ENCODE measurements around the gene ART5.
"Not testable (repeated sequence)": the region's sequence is repeated elsewhere in the genome, so short reads cannot be mapped to it uniquely, and the experiment has no call there.

The ART5 gene

DNA sequence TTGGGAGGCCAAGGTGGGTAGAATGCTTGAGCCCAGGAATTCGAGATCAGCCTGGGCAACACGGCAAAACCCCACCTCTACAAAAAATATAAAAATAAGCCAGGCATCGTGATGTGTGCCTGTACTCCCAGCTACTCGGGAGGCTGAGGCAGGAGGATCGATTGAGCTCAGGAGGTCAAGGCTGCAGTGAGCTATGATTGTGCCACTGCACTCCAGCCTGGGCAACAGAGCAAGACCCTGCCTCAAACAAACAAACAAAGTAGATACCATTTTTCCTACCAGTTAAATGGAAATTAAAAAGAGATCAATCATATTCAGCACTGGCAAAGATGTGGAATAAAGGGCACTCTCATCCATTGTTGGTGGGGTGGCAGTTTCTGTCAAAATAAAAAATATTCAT lies 15.5 kb upstream of the ART5 start:
- not testable (repeated sequence) for DNase-seq (ENCODE audit: low read depth)

DNA sequence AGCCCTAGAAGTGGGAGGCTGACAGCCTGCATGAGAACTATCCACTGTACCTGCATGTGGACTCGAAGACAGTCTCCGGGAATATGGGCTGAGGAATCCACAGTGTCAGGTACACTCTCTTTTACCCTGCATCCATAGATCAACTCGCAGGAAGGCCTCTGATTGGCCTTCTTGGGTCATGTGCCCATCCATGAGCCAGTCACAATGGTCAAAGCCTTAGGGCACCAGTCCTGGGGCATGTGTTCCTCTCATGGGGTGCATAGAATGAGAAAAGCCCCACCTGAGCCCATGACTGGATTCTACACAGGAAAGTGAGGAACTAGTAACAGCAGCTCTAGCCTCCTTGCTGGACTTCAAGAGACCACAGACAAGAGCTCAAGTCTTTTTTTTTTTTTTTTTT lies 13.8 kb upstream of the ART5 start:
- DNase-seq (ENCODE audit: low read depth) = no peak

DNA sequence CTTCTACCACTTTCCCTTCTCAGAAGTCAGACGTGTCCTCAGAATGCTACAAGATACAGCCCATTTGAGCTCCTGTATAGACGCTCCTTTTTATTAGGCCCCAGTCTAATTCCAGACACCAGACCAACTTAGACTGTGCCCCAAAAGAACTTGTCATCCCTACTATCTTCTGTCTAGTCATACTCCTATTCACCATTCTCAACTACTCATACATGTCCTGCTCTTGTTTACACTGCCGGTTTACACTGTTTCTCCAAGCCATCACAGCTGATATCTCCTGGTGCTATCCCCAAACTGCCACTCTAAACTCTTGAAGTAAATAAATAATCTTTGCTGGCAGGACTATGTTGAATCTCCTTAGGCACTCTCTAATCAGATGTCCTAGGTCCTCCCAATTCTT lies 10.7 kb upstream of the ART5 start:
- not testable (repeated sequence) for DNase-seq (ENCODE audit: low read depth)

DNA sequence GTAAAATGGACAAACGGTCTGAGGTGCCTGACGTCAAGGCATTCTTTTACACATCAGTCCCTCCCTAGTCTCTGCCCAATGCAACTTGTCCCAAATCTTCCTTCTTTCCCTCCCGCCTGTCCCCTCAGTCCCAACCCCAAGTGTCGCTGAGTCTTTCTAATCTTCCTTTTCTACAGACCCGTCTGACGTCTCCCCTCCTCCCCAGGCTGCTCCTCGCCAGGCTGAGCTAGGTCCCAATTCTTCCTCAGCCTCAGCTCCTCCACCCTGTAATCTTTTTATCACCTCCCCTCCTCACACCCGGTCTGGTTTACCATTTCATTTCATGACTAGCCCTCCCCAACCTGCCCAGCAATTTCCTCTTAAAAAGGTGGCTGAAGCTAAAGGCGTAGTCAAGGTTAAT lies 7.6 kb upstream of the ART5 start:
- not testable (repeated sequence) for DNase-seq (ENCODE audit: low read depth)

DNA sequence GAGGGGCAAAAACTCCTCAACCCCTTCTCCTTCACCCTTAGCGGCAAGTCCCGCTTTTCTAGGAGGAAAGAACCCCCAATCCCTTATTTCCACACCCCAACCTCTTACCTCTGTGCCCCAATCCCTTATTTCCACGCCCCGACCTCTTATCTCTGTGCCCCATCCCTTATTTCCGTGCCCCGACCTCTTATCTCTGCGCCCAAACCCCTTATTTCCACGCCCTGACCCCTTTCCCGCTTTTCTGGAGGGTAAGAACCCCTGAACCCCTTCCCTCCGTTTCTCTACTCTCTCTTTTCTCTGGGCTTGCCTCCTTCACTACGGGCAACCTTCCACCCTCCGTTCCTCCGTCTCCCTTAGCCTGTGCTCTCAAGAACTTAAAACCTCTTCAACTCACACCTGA lies 7.1 kb upstream of the ART5 start:
- DNase-seq (ENCODE audit: low read depth) = not testable (repeated sequence)

DNA sequence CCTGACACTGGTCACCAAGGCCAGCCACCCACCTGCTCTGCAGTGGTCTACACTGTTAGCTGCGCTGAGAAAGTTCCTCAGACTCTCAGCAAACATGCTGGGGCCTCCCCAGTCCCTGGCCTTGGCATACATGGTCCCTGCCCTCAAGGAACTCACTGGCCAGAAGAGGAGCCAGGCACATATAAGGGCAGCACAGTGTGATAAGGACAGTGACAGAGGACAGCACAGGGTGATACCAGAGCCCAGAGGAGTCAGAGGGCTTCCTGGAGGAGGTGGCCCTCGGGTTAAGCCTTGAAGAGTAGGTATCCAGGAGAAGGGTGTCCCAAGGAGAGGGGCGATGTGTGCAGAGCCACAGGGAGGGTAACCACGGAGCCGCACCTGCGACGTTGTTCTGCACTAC lies 3.8 kb upstream of the ART5 start:
- no peak for DNase-seq (ENCODE audit: low read depth)

DNA sequence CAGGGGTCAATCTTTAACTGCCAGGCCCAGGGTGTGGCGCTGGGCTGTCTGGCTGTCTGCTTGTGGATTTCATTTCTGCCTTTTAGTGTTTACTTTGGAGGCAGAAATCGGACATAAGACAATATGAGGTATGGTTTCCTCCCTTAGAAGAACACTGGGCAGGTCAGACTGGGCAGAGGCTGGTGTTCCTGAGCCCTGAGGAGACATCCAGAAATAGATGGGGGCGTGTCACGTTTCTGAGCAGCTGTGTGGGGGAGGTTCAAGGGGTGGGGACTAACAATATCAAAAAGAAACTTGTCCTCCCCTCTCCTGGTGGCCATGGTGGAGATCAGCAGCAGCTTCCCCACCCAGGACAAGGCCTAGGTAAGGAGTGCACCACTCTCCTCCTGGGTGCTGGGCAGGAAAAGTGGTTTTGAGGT lies 3.0 kb upstream of the ART5 start, which contains the start of gene ART1:
Gene ART1 (plus strand): TSS at position 312 of the 419 bp plus-strand sequence. CDS start 14,086 bp downstream, outside the sequence.
- DNase-seq (ENCODE audit: low read depth) = no peak

DNA sequence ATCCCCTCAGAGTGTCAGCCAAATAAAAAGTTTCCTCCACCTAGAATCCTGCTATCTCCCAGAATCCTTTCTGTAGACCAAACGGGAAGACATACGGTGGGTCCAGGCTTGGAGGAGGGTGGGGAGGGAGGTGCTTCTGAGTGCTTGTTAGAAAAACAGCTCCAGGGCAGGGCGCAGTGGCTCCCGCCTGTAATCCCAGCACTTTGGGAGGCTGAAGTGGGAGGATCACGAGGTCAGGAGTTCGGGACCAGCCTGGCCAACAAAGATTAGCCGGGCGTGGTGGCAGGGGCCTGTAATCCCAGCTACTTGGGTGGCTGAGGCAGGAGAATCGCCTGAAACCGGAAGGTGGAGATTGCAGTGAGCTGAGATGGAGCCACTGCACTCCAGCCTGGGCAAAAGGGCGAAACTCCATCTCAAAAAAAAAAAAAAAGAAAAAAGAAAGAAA lies 1.3 kb upstream of the ART5 start:
- not testable (repeated sequence) for DNase-seq (ENCODE audit: low read depth)

DNA sequence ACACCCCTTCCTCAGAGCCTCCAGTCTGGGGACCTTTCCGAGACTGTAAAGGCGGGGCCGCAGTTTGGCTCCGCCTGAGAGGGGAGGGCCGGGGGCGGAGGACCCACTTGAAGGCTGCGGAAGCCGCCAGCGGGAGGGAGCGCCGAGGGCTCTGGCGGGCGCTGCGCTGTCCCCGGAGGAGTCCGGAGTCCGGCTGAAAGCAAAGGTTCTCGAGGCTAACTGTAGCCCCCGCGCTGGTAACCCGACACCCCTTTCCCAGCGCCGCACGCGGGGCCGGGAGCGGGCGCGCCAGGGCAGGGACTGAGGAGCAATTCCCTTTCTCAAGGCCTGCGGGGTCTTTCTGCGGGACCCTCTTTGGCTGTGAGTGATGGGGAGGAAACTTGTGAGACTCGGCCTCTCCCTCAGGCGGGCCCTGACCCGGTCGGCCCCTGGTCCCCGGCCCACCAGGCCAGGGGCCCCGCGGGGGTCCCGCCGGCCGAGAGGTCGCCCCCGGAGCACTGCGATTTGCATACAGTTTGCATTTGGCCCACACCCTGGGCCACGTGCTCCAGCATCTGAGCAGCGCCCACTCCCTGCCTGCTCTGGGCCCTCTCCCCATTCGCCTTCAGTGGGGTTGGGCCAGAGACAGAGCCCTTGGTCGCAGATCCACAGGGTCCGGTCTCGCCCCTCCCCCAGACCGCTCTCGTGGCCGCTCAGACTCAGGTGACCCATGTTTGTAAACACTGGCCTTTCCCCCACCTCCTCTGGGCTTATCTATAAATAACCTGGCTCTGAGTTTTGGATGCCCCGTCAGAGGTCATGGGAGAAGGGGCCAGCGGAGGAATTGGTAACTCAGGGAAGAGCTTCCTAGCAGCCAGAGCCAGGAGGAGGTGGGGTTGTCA lies 519 bp upstream of the ART5 start:
- peak; percentile 61 for DNase-seq (ENCODE audit: low read depth)

DNA sequence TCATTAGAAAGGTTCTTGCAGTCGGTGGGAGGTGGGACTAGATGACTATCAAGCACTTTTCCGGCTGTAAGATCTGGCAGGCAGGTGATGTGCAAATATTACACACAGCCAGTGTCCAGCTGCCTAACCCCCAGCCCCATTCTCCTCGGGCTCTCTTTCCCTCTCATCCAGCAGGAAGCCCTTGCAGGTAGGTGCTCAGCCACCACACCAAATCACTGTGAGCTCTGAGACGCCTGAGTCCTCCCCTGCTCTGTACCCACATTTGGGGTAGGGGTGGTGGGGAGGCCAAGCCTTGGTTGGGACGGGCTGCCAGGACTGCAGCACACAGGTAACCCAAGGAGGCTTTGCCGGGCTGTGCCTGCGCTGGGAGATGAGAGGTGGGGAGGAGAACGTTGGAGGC lies 601 bp downstream of the ART5 start:
- no peak for DNase-seq (ENCODE audit: low read depth)

DNA sequence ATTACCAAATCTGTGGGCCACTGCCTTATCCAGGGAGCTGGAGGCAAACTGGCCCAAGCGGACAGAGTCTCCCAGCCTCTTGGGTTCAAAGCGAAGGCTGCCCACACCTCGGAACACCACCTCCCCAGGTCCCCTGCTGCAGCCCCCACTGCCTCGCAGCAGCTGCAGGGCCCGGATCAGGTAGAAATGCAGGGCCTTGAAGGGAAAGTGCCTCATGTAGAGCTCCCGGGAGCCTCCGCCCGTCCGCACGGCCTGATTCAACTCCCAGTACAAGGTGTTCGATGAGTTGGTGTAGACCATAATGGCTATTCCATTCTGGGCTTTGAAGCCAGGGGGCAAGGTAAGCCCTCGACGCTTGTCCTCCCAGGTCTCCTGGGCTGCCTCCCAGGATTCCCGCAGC lies 2.0 kb downstream of the ART5 start:
- no peak for DNase-seq (ENCODE audit: low read depth)

DNA sequence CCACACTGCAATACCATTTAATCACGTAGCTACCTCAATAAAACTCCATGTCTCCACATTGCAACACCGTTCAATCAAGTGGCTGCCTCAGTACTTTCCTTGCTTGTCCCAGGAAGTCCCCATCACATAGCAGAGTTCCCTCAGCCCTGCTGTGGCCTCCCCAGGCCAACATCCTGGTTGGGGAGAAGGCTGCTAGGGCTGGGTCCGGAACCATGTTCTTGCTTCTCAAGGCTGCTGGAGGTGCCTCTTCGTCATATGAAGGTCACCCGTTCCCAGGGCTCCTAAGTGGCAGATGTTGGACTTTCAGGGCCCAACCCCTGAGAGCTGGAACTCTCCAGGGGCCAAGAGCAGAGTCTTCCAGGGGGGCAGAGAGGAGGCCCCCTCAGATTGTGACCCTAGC lies 3.3 kb downstream of the ART5 start:
- no peak for DNase-seq (ENCODE audit: low read depth)

DNA sequence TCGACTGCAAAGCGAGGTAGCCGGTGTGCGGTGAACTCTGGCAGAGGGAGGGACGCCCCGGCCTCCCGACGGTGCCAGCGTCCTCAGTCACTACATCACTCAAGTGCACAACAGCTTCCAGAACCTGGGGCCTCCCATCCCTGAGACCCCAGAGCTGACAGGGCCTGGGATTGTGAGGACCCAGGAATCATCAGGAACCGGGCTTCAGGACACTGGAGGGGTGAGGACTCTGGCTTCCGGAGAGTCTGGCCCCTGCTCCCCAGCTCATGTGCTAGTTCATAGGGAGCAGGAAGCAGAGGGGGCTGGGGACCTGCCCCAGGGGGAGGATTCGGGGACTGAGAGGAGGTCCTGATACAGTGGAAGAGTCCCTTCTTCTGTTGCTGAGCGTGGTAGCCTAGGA lies 4.6 kb downstream of the ART5 start:
- no peak for DNase-seq (ENCODE audit: low read depth)

DNA sequence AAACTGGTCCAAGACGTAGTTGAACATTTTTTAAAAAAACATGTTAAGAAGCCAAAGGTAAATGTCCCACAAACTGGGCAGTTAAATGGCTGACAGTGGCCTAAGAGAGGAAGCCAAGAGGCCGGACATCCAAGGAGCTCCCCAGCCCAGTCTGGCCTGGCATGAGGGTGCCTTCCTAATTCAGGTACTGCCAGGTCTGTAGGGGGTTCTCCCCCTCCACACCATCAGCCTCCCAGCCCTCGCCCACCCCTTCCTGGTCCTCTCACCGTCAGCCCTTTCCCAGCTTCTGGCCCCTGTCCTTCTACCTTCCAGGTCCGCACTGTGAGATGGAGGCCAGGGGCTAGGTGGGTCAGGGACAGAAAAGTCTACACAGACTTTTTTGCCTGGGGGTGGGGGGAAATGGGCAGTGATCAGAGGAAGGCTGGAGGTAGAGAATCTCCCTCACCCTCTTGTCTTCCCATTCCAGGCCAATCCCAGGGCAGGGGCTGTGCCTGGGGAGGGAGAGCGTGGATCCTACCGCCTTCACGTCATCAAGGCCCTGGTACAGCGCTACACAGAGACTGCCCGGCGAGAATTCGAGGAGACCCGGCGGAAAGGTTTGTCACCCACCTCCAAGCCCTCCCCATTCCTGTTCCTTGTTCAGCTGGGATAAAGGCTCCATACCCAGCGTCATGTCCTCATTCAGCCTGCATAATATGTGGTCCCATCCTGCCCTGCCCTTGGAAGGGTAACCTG lies 6.0 kb downstream of the ART5 start:
- DNase-seq (ENCODE audit: low read depth) = no peak

DNA sequence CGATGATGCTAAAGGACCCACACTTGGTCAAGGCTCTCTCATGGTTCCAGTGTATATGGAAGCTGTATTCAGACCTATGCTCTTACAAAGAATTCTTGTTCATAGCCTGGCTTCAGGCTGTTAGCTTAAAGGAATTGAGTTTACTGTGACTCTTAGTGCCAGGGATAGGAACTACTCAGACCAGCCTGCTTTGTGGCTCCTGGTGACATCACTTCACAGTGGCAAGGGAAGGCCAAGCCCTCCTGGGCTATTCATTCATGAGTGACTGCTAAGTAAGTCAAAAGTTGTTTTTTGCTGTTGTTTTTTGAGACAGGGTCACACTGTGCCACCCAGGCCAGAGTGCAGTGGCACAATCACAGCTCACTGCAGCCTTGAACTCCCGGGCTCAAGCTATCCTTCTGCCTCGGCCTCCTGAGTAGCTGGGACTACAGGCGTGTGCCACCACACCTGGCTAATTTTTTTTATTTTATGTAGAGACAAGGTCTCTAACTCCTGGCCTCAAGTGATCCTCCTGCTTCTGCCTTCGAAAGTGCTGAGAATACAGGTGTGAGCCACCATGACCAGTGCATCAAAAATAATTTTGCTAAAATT lies 9.6 kb downstream of the ART5 start:
- no peak for DNase-seq (ENCODE audit: low read depth)

DNA sequence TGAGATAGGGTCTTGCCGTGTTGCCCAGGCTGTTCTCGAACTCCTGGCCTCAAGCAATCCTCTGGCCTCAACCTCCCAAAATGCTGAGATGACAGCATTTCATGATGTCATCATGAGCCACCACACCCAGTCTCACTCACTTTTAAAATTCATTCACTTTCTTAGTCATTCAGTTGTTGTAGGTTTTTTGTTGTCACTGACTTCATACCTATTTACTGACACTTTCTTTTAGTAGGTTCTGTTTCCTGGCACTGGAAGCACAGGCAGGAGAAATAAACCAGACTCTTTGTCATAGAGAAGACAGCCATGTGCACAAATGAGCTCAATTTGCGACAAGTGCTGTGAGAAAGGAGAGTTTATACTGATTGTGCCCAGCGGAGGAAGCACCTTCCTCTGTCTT lies 10.5 kb downstream of the ART5 start:
- no peak for DNase-seq (ENCODE audit: low read depth)

DNA sequence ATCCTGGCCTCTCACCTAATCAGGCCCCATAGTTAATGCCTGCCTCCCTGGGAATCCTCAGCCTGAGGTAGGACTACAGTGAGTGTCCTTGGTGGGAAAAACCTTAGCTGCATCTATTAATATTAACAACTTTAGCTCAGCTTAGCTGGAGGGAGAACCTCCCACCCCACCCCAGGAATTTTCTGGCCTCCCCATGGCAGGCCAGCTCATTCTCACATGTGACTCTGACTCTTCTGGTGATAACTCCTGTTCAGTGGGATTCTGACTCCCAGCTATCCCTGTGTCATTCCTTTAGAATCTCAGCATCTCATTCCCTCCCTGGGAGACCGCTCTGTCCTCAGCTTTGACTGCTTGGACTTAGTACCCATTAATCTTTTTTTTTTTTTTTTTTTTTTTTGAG lies 14.5 kb downstream of the ART5 start:
- no peak for DNase-seq (ENCODE audit: low read depth)

DNA sequence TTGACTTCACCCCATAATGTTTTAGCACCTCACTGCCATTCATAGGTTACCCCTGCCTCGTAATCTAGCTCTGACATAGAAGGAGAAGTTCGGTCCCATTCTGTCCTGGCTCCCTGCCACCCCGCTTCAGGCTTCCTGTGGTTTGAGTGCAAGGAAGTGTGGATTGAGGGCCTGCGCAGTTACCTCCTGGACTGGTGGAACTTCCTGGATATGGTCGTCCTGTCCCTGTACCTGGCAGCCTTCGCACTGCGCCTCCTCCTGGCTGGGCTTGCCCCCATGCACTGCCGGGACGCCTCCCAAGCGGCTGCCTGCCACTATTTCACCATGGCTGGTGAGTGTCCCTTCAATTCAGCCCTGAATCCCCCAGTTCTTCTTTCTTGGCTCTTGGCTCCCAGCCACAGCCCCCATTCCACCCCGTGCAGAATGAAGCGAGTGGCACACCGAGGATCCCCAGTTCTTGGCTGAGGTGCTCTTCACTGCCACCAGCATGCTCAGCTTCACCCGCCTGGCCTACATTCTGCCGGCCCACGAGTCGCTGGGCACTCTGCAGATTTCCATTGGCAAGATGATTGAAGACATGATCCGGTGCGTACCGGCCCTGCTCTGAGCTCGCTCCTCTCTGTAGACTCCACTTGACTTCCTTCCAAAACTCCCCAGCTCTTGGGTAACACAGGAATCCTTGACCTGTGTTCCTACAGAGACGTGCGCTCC lies 15.4 kb downstream of the ART5 start:
- DNase-seq (ENCODE audit: low read depth) = no peak

DNA sequence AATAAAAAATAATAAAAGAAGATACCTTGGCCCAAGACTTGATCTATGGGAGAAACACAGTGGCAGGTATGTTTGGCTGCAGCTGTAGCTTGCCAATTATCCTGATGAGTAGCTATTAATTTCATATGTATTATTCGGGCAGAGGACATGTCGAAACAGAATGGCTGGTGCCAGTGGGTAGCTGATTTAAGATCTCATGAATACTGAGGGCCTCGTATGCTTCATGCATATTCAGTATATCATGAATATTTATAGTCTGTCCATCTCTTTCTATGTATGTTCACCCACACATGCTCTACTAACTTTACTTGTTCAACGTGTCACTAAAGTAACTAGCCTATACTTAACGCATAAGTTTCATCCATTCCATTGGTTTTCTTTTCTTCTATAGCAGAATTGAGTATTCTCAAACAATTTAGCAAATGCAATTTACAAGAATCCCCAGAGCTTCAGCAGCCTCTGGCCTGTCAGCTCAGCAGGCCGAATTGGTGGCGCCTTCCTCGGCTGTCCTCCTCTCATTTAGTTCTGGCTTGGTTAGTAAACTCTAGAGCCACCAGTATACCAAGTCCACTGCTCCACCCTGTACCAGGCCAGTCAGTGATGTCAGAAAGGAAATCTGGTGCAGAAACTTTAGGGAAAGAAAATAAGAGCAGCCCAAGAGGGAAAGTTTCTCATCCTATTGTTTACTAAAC lies 17.9 kb downstream of the ART5 start:
- no peak for DNase-seq (ENCODE audit: low read depth)

DNA sequence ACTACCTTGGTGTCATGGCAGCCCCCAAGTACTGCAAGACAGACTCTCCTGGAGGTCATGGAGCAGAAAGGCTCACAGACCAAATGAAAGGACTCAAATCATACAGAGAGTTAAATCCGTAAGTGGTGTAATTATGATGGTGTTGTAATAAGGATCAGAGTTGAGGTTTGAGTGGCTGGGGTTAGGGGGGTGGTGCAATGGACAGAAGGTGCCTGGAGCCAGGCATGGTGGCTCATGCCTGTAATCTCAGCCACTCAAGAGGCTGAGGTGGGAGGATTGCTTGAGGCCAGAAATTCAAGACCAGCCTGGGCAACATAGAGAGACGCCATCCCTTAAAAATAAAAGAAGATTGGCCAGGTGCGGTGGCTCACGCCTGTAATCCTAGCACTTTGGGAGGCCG lies 18.7 kb downstream of the ART5 start:
- DNase-seq (ENCODE audit: low read depth) = no peak

DNA sequence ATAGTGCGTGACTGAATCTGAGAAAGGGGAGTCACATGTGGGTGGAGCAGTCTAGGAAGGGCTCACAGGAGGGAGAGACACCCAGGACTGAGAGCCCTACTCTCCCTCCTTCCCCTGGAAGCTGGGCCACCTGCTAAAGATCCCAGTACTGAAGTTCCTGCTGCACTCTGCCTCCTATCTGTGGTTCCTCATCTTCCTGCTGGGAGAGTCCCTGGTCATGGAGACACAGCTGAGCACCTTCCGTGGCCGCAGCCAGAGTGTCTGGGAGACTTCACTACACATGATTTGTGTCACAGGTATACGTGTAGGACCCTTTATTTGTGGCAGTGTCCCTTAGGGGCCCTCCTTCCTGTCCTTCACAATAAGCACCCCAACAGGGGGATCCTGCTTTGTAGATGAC lies 19.3 kb downstream of the ART5 start:
- DNase-seq (ENCODE audit: low read depth) = no peak

DNA sequence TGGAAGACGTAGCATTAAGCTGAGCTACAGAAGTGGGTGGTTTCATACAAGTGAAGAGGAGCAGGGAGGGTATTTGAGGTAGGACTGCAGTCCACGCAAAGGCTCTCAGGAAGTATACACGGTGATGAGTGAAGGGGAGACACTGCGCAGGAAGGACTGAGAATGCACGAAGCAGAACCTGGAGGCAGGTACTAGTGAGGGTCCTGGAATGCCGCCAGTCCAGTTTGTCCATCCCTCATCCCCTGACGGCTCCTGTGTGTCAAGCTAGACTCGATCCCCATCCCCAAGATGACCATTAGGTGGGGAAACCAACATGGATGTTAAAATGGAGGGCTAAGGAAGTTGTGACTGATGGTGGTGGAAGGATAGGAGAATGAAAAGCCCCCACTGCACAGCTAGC lies 23.8 kb downstream of the ART5 start:
- no peak for DNase-seq (ENCODE audit: low read depth)

All from stimulated activated CD8-positive, alpha-beta memory T cell treated with anti-CD3 and anti-CD28 coated beads, Interleukin-12 subunit alpha, Interleukin-12 subunit beta, amount 100 ng/mL, for 4 hours (primary cell).